Ovary (tissue), 3 donors: ENCODE results near the gene GPR137.

Experiments used
- EP300 ChIP-seq: sonication (generic); formaldehyde crosslinking; IDR thresholded peaks from one replicate; pipeline ENCODE4 v1.6.1; 2017; ENCODE audit warnings: antibody characterized with exemption
- POLR2A ChIP-seq: fragments of 450-650 bp; IDR thresholded peaks from one replicate; pipeline ENCODE4 v1.6.1; 2017; ENCODE audit warnings: antibody characterized with exemption, mild to moderate bottlenecking, moderate library complexity
- TF ChIP-seq, protein P1 (sequence below), 3 donors: fragments of 450-650 bp in 2 of 3; fragments of 200-600 bp in 1 of 3; IDR thresholded peaks; one replicate each; pipeline versions ENCODE4 v1.5.1 to v1.8.0; 2016 to 2022; ENCODE audit warnings: antibody characterized with exemption in 3 of 3, mild to moderate bottlenecking in 1 of 3
- donor health status: DM: no; HTN: no; CAD: no.

DNA sequence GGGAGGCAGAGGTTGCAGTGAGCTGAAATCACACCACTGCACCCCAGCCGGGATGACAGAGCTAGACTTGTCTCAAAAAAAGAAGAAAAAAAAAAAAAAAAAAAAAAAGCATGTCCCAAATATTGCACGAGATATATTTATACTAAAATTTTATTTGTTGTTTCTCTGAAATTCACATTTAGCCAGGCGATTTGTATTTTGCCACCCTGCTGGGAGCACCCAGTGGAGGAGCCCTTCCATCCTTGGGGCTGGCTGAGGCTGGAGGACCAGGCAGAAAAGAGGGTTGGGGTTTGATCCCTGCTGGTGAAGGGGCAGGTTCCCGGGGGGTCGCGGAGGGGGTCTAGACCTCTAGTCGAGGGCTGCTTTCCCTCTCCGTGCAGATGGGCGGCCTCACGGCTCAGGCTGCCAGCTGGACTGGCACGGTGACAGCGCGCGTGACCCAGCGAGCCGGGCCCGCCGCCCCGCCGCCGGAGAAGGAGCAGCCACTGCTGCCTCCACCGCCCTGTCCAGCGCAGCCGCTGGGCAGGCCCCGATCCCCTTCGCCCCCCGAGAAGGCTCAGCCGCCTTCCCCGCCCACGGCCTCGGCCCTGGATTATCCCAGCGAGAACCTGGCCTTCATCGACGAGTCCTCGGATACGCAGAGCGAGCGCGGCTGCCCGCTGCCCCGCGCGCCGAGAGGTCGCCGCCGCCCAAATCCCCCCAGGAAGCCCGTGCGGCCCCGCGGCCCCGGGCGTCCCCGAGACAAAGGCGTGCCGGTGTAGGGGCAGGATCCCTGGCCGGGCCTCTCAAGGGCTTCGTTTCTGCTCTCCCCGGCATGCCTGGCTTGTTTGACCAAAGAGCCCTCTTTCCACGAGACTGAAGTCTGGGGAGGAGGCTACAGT, 13.6 kb downstream of the GPR137 start:
- TF ChIP-seq POLR2A (no peak), EP300 (no peak)
- TF ChIP-seq, protein P1, sequence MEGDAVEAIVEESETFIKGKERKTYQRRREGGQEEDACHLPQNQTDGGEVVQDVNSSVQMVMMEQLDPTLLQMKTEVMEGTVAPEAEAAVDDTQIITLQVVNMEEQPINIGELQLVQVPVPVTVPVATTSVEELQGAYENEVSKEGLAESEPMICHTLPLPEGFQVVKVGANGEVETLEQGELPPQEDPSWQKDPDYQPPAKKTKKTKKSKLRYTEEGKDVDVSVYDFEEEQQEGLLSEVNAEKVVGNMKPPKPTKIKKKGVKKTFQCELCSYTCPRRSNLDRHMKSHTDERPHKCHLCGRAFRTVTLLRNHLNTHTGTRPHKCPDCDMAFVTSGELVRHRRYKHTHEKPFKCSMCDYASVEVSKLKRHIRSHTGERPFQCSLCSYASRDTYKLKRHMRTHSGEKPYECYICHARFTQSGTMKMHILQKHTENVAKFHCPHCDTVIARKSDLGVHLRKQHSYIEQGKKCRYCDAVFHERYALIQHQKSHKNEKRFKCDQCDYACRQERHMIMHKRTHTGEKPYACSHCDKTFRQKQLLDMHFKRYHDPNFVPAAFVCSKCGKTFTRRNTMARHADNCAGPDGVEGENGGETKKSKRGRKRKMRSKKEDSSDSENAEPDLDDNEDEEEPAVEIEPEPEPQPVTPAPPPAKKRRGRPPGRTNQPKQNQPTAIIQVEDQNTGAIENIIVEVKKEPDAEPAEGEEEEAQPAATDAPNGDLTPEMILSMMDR (IDR thresholded peaks at IDR 0.05): no peak
